ENCODE measurements around the gene CRABP2.

The CRABP2 gene

DNA sequence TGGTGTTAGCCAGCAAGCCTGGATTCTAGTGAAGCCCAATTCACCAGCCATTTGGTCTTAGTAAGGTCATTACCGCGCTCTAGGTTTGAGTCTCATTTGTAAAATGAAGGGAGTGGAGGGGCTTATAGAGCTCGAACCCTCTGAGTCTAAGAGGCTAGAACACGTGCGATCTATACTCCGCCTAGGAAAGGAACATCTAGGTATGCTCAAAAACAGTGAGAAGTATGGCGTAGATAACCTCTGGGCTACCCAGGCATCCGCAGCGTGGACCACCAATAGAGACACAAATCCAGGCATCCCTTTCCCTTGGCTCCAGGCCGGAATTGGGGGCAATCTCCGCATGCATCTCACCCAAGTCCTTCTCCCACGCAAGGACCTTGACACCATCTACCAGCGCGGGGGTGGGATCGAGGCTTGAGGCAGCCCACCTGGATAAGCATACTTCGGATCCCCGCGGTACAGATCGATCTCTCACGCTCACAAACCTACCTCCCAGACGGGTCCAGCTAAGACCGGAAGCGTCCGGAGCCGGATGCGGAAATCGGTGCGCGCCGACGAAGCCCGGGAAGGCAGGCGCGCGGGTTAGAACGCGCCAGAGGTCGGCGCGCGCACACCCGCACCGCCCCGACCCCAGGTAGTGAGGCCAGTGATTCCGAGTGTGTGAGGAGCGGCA lies 22.7 kb upstream of the CRABP2 start, which contains the start of gene METTL25B:
Gene METTL25B (plus strand): TSS at position 544 of the 673 bp plus-strand sequence. CDS start 636 bp downstream, outside the sequence.
- TF ChIP-seq PAX5 (IDR thresholded peaks at IDR 0.05; ENCODE audit: insufficient read depth, low read length, severe bottlenecking) (no peak), TAF1 (IDR thresholded peaks at IDR 0.05; ENCODE audit: low read depth, low read length) (peak; percentile 53)
- DNase-seq (ENCODE audit: insufficient read length, low spot score), result peak; percentile 70
- no peak for FAIRE-seq

DNA sequence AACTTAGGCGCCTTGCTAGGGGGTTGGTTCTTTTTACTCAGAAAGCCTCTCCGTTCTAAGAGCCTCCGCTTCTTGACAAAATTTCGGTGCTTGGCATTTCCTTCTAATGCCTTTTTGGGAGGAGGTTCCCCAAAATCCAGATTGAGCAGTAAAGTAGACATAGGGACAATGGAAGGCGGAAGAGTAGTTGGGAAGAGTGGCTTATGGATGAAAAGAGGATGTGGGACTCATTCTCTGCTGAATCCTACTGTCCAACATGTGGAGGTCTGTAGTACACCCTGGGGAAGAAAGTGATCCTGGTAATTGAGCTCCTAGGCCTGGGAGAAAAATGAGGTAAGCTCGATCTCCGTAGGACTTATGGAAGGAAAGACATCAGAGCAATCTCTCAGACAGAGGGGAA lies 22.1 kb upstream of the CRABP2 start:
- DNase-seq (ENCODE audit: insufficient read length, low spot score) (no peak), FAIRE-seq (no peak)
- no peak for TF ChIP-seq POU2F2 (IDR thresholded peaks at IDR 0.05; ENCODE audit: low read depth, low read length)
- peak; percentile 61 for TF ChIP-seq SPI1 (IDR thresholded peaks at IDR 0.05; ENCODE audit: low read depth, low read length)
- TF ChIP-seq PAX5 (IDR thresholded peaks at IDR 0.05; ENCODE audit: insufficient read depth, low read length, severe bottlenecking), result no peak
- no peak for TF ChIP-seq TAF1 (IDR thresholded peaks at IDR 0.05; ENCODE audit: low read depth, low read length)
- TF ChIP-seq POLR2A (IDR thresholded peaks at IDR 0.05; ENCODE audit: low read depth, low read length), result no peak
- no peak for TF ChIP-seq POLR2AphosphoS5 (IDR thresholded peaks at IDR 0.05; ENCODE audit: low read depth, low read length)

DNA sequence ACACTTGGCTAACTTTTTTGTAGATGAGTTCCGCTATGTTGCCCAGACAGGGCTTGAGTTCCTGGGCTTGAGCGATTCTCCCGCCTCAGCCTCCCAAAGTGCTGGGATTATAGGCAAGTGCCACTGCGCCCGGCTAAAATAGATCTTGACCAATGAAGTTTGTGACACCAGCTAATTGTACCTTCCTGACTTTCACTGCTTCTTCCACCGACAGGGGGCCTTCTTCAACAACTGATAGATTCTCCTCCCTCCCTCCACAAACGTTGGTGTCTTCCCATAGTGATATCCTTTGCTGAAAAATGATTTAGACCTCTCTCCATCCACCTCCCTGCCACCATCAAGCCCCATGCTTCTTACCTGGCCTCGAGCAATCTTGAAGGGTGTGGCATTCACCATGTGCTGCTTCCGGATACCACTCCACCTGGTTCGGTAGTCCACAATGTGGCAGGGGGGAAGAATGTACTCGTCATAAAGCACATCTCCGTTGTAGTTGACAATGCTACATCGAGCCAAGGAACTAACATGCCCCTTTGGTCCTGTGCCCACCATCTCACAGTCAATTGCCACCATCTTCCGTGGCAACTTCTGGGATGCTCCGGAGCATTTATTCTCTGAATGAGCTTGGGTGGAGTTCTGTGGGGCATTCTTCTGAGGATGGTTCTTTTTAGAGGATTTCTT lies 21.3 kb upstream of the CRABP2 start:
- DNase-seq (ENCODE audit: insufficient read length, low spot score) (no peak), FAIRE-seq (peak; percentile 72)
- no peak for TF ChIP-seq SPI1 (IDR thresholded peaks at IDR 0.05; ENCODE audit: low read depth, low read length)
- TF ChIP-seq POLR2AphosphoS5 (IDR thresholded peaks at IDR 0.05; ENCODE audit: low read depth, low read length), result no peak
- no peak for TF ChIP-seq POLR2A (IDR thresholded peaks at IDR 0.05; ENCODE audit: low read depth, low read length)
- TF ChIP-seq POU2F2 (IDR thresholded peaks at IDR 0.05; ENCODE audit: low read depth, low read length), result no peak

DNA sequence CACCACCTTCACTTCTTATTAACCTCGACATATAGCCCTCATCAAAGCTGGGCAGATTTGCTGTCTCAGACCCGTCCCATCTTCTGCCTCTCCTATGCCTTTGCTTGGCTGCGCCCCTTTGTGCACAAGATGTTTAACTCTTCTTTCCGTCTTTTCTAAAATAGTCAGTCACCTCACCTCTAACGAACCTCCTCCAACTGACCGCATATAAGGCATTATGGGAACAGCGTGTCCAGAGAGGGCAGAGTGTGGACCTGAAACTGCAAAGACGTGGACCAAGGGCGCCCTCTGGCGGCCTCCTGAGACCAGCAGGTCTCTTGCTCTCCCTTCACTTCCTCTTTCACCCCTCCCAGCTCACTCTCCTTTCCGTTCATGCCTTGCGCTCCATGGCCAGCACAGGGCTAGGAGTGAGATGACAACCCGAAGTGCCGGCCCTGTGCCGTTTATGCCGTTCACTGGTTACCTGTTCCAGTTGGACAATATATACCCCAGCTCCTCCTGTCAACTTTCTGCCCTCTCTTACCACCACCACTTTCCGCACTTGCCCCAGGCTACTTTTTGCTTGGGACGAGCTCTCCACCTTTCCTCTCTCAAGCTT lies 20.4 kb upstream of the CRABP2 start:
- peak; percentile 85 for FAIRE-seq
- TF ChIP-seq POU2F2 (IDR thresholded peaks at IDR 0.05; ENCODE audit: low read depth, low read length), result no peak; the same call in 1 of the 2 replicates
- peak; percentile 99 for TF ChIP-seq SPI1 (IDR thresholded peaks at IDR 0.05; ENCODE audit: low read depth, low read length)
- peak; percentile 16; the same call in 1 of the 2 replicates for TF ChIP-seq POLR2A (IDR thresholded peaks at IDR 0.05; ENCODE audit: low read depth, low read length)
- TF ChIP-seq PAX5 (IDR thresholded peaks at IDR 0.05; ENCODE audit: insufficient read depth, low read length, severe bottlenecking), result no peak
- DNase-seq (ENCODE audit: insufficient read length, low spot score), result peak; percentile 67

DNA sequence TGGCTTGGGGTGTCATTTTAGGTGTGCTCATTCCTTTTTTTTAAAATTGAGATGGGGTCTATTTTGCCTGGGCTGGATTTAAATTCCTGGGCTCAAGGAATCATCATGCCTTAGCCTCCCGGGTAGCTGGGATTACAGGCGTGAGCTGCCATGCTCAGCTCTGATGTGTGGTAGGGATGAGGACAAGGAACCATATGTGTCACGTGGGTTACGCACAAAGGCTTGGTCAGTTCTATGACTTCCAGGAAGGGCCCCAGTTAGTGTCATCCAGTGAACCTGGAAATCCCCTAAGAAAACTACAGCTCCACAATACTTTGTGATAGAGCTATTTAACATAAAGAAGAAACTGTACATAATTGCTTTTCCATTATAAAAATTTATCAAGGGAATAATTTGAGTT lies 16.2 kb upstream of the CRABP2 start:
- DNase-seq (ENCODE audit: insufficient read length, low spot score) (no peak), FAIRE-seq (no peak)
- TF ChIP-seq POLR2A (IDR thresholded peaks at IDR 0.05; ENCODE audit: low read depth, low read length), result no peak
- no peak for TF ChIP-seq SPI1 (IDR thresholded peaks at IDR 0.05; ENCODE audit: low read depth, low read length)
- TF ChIP-seq PAX5 (IDR thresholded peaks at IDR 0.05; ENCODE audit: insufficient read depth, low read length, severe bottlenecking), result no peak
- no peak for TF ChIP-seq POLR2AphosphoS5 (IDR thresholded peaks at IDR 0.05; ENCODE audit: low read depth, low read length)
- no peak for TF ChIP-seq TAF1 (IDR thresholded peaks at IDR 0.05; ENCODE audit: low read depth, low read length)

DNA sequence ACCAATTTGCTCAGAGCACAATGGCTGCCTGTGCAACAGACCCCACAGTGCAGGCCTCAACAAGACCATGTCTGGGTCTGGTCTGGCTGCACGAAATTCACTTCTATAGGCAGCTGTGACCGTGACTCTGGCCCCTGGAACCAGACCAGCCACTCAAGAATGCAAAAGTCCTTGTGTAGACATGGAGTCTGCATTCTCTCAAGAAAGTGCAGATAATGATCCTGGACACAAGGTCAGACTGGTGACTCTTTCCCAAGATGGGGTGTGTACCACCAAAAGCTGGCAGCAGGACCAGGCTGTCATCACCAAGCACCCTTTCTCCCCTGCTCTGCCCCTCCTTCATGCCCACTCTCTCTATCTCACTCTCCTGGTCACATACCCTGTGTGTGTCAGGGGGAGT lies 15.7 kb upstream of the CRABP2 start:
- FAIRE-seq, result no peak
- no peak for DNase-seq (ENCODE audit: insufficient read length, low spot score)
- no peak for TF ChIP-seq SPI1 (IDR thresholded peaks at IDR 0.05; ENCODE audit: low read depth, low read length)
- TF ChIP-seq POLR2AphosphoS5 (IDR thresholded peaks at IDR 0.05; ENCODE audit: low read depth, low read length), result 0 out of 2 replicates have a peak, but pooled peaks have one; percentile 27

DNA sequence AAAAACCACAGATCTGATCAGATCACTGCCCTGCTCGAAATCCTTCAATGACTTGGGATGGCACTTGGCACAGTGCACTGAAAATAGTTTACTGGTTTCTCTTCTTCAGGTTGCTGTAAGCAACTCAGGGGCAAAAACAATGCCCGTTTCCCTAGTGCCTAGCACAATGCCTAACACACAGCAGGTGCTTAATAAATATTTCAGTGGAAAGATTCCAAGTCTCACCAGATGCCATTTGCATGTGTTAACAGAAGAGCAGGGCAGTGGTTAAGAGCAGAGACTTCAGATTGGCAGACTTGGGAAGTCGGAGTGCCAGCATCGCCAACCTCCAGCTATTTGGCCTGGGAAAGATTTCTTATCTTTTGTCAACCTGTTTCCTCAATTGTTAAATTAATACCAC lies 12.0 kb upstream of the CRABP2 start:
- TF ChIP-seq POLR2A (IDR thresholded peaks at IDR 0.05; ENCODE audit: low read depth, low read length), result no peak
- no peak for TF ChIP-seq PAX5 (IDR thresholded peaks at IDR 0.05; ENCODE audit: insufficient read depth, low read length, severe bottlenecking)
- no peak for TF ChIP-seq POLR2AphosphoS5 (IDR thresholded peaks at IDR 0.05; ENCODE audit: low read depth, low read length)
- no peak for TF ChIP-seq SPI1 (IDR thresholded peaks at IDR 0.05; ENCODE audit: low read depth, low read length)
- TF ChIP-seq TAF1 (IDR thresholded peaks at IDR 0.05; ENCODE audit: low read depth, low read length), result no peak
- no peak for TF ChIP-seq POU2F2 (IDR thresholded peaks at IDR 0.05; ENCODE audit: low read depth, low read length)
- no peak for FAIRE-seq
- no peak for DNase-seq (ENCODE audit: insufficient read length, low spot score)

DNA sequence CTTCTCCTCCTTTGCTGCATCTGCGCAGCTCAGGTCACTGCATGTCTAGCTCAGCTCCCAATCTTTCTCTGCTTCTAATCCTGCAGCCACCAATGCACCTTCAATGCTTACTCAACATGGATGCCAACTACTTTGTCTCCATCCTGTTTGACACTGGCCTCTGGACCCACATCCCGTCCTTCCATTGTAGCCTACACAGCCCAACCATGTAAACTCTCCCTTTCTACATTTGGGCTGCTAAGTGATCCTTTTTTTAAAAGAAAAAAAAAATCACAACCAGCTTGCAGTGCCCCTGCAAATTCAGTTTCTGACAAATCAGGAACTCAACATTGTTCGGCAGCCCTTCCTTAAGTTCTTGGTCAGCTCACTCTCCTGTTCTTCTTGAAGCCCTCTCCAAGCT lies 9.4 kb upstream of the CRABP2 start:
- TF ChIP-seq TAF1 (IDR thresholded peaks at IDR 0.05; ENCODE audit: low read depth, low read length) (no peak), SPI1 (IDR thresholded peaks at IDR 0.05; ENCODE audit: low read depth, low read length) (no peak), POLR2A (IDR thresholded peaks at IDR 0.05; ENCODE audit: low read depth, low read length) (no peak), POLR2AphosphoS5 (IDR thresholded peaks at IDR 0.05; ENCODE audit: low read depth, low read length) (no peak), POU2F2 (IDR thresholded peaks at IDR 0.05; ENCODE audit: low read depth, low read length) (no peak), PAX5 (IDR thresholded peaks at IDR 0.05; ENCODE audit: insufficient read depth, low read length, severe bottlenecking) (no peak)
- DNase-seq (ENCODE audit: insufficient read length, low spot score) (no peak), FAIRE-seq (no peak)

DNA sequence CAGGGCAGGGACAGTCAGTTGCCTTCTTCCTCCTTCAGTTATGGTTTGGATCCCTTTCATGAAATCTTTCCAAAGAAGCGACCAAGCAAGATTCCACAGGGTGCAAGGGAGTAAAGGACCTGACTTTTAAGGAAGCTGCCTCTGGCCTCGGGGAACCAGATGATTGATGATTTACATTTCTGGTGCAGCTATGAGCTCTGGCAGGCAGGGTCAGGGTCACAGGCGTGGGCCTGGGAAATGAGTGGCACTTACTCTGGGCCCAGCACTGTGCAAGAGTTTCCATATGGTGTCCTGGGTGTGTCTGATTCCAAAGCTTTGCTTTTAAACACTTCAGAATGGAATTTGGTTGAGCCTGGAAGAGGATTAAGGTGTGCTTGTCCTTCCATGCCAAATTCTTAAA lies 7.2 kb upstream of the CRABP2 start:
- DNase-seq (ENCODE audit: insufficient read length, low spot score) (no peak), FAIRE-seq (no peak)
- TF ChIP-seq SPI1 (IDR thresholded peaks at IDR 0.05; ENCODE audit: low read depth, low read length) (no peak), POU2F2 (IDR thresholded peaks at IDR 0.05; ENCODE audit: low read depth, low read length) (no peak), POLR2A (IDR thresholded peaks at IDR 0.05; ENCODE audit: low read depth, low read length) (no peak)
